ENCODE data around the gene LSM7.
A peak's percentile ranks its signal among the peaks of the same experiment; 100 is the strongest.
"Not testable (repeated sequence)": the region's sequence is repeated elsewhere in the genome, so short reads cannot be mapped to it uniquely, and the experiment has no call there.

Gene LSM7

DNA sequence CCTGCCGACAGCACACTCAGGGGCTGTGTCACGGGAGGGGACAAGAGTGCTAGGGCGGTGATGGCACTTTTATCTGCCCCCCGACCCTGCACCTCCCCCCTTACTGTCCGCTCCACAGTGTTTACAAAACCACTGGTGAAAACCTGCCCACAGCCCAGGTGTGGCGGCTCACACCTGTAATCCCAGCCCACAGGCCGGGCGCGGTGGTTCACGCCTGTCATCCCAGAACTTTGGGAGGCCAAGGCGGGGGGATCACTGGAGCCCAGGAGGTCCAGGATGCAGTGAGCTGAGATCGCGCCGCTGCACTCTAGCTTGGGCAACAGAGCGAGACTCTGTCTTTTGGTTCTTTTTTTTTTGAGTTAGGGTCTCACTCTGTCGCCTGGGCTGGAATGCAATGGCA, 32.2 kb downstream of the LSM7 start:
- DNase-seq, result no peak

DNA sequence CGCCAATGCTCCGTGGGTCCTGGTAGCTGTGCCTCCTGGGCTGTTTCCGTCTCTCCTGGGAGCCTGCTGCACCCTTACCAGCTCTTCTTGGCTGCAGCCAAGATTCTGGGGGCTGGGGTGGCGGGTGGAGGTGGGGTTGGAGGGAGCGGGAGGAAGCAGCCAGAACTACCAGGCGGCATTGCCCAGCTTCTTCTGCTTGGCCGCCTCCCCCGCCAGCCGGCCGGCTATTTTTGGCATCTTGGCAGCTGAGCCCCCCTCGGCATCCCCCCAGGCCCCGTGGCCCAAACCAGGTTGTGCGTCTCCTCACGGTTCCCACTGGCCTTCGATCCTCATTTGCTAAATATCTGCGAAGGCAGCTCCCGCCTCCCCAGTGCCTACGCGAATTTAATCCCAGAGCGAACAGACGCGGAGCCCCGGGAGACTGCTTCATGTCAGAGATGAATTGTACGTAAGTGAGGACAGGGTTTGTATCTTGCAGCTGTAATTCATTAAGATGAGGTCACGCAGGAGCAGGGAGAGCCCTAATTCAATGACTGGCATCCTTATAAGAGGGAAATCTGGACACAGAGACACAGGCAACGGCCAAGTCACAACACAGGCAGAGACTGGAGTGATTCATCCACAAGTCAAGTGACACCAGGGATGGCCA, 33.6 kb downstream of the LSM7 start:
- DNase-seq, result peak; percentile 11 to 47

DNA sequence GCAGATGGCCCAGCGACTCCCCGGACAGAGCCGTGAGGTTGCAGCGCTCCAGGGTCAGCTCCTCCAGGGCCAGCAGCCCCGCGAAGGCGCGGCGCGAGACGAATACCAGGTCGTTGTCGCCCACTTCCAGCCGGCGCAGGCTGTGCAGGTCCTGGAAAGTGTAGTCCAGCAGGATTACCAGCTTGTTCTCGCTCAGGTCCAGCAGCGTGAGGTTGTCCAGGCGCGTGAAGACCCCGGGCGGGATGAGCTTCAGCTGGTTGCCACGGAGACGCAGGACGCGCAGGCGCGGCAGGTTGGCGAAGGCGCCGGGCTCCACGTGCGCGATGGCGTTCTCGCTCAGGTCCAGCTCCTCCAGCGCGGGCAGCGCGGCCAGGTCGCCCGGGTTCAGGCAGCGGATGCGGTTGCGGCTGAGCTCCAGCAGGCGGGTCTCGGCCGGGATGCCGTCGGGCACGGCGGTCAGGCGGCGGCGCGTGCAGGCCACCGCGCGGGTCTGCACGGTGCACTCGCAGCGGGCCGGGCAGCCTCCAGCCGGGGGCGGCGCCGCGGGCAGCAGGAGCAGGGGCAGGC, 37.1 kb downstream of the LSM7 start:
- no peak for DNase-seq

DNA sequence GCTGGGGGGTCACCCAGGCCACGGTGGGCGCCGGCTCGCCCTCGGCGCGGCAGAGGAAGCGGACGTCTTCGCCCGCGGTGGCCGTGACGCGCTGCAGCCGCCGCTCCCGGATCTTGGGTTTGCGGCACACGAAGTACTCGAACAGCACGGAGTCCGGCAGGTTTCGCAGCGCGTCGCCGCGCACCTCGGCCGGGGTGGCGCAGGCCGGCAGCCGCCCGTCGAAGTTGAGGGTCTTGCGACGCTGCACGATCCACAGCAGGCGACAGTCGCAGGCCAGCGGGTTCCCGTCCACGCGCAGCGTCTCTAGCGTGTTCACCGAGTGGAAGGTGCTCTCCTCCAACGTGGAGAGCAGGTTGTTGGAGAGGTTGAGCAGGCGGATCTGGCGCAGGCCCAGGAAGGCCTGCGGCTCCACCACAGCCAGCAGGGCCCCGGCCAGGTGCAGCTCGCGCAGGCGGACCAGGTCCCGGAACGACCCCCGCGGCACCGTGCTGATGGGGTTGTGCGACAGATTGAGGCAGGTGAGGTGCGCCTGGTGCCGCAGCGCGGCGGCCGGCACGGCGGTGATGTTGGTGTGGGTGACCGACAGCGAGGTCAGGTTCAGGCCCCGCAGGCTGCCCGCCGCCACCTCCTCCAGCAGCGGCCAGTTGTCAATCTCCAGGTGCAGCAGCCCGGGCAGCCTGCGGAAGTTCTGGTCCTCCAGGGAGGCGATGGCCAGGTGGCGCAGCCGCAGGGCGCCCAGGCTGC, 37.8 kb downstream of the LSM7 start:
- no peak for DNase-seq

DNA sequence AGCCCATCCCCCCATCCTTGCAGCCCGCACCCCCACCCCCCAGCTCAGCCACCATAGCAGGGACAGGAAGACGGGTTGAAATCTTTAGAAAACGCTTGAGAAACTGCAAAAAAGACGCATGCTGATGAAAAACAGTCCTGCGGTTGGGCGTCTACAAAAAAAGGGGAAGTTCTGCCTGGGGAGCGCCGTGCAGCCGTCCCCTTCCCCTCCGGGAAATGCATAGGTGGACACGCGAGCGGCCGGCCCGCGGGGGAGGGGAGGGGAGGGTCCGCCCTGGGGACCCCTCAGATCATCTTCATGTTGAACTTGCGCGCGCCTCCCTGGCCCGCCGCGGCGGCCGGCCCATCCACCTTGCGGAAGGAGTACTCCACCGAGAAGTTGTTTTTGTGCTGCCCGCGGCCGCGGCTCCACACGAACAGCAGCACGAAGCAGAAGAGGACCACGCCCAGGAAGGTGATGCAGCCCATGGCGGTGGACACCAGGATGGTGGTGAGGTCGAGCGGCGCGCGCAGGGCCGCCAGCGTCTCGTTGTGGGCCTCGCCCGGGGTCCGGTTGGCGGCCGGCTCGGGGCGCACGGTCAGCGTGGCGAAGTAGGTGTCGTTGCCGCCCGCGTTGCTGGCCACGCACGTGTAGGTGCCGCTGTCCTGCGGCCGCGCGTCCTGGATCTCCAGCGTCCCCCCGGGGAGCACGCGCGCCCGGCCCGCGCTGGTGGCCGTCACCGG, 38.5 kb downstream of the LSM7 start:
- no peak for DNase-seq

DNA sequence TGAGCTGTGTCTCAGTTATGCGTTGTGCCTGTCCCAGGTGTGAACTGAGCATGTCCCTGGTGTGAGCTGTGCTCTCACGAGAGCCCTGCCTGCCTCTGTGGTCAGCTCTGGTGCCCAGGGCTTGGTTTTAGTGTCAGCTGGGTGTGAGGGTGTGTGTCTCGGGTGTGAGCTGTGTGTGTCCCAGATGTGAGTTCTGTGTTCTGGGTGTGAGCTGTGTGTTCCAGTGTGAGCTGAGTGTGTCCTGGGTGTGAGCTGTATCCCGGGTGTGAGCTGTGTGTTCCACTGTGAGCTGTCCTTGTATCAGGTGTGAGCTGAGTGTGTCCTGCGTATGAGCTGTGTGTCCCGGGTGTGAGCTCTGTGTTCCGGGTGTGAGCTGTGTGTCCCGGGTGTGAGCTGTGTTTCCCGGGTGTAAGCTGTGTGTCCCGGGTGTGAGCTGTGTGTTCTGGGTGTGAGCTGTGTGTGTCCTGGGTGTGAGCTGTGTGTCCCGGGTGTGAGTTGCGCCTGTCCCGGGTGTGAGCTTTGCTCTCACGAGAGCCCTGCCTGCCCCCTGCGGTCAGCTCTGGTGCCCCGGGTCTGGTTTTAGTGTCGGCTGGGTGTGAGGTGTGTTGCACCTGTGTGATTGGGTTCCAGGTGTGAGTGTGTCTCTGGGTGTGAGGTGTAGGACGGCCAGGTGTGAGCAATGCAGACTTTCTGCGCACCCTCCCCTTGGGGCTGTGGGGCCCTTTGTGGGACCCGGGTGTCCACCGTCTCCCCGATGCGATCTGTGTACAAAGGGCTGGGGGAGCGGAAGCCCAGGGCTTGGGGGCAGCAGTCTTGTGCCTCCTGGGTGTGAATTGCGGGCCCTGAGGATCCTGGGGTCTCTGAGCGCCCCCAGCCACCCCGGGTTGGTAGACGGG, 39.3 kb downstream of the LSM7 start:
- DNase-seq, result no peak

DNA sequence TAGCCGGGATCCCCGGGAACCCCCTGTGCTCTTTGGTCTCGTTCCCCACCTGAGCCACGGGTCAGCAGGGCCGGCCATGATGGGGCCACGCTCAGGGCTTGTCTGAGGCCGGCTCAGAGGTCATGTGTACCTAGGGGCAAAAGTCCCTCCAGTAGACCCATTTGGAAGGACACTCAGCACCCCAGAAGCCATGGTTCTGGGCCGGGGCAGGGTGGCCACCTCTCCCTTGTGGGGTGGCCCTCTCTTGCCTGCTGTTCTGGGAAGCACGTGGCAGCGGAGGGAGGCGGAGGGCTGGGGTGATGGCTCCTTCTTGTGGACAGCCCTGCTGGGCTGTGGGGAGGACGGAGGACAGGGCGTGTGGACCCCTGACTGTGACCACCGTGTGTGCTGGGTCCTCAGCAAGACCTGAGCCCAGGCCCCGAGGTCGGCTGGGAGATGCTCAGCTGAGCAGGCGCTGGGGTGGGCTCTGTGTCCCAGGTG, 40.0 kb downstream of the LSM7 start:
- no peak for DNase-seq

DNA sequence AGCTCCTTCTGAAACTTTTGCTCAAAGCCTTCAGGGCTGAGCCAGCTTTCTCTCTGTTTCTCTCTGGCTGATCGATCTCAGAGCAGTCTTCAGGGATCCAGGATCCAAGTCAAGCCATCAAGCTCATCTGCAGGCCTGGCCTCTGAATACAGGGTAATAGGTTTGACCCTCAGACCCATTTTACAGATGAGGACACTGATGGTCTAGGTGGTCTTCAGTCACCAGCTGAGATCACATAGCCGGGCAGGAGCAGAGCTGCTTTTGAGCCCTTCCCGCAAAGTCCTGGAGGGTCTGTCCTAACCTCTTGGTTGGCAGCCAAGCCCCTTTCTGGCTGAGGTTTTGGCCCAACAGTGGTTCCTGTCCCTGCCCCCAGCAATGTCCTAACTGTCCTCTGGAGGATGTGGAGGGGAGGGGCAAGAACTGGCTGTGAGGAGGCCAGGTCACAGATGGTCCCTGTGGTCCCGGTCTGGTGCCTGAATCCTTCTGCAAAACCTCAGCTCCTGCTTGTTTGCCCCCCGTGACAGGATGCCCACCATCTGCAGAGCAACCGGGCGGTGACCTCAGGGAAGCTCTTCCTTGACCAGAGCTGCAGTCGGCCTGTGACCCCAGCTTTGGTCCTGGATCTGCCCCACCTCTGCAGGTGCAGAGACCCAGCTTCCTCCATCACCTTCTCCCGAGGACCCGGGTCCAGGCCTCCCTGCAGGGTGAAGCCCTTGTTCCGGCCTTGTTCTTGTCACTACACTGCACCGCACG, 40.6 kb downstream of the LSM7 start:
- no peak for DNase-seq

DNA sequence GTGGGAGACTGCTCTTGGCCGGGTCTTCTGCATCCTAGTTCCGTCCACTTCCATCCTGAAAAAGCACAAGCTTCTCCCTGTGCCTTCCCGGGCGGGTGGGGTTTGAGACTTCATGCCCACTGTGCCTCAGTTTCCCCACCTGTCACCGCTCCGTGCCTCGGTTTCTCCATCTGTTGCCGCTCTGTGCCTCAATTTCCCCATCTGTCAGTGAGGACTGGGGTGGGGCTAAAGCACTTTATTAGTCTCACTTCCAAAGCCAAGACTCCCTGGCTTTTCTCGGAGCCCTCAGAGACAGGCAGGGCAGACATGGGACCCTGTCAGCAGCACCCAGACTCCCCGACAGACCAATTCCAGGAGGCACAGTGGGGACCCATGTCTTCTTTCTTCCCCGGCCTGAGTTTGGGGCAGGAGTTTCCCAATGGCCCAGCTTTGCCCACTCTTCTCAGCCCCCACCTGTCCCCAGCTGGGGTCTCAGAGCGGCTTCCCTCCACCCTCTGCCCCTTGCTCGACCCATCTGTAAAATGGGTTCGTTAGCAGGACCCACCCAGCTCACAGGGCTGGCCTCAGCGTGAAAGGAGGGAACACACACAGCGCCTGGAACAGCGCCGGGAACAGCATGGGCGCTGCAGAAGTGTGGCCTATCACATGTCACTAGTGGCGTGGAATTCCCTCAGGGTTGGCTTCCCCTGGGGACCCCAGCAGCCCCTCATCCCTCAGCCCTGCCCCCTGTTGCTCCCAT, 41.8 kb downstream of the LSM7 start:
- no peak for DNase-seq

DNA sequence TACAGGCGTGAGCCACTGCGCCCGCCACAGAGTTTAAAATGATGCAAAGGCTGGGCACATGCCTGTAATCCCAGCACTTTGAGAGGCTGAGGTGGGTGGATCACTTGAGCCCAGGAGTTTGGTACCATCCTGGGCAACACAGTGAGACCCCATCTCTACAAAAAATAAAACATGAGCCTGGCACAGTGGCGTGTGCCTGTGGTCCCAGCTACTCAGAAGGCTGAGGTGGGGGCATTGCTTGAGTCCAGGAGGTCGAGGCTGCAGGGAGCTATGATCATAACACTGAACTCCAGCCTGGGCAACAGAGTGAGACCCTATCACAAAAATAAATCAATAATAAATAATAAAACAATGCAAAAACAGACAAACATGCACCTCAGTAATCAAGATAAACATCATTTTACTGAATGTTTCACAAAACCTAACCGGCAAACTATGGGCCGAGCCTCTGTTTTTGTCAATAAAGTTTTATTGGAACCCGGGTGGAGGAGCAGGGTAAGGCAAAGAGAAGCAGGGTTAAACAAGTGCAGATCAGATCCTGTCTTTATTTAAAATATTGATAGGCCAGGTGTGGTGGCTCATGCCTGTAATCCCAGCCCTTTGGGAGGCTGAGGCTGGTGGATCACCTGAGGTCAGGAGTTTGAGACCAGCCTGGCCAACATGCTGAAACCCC, 44.4 kb downstream of the LSM7 start:
- no peak for DNase-seq

DNA sequence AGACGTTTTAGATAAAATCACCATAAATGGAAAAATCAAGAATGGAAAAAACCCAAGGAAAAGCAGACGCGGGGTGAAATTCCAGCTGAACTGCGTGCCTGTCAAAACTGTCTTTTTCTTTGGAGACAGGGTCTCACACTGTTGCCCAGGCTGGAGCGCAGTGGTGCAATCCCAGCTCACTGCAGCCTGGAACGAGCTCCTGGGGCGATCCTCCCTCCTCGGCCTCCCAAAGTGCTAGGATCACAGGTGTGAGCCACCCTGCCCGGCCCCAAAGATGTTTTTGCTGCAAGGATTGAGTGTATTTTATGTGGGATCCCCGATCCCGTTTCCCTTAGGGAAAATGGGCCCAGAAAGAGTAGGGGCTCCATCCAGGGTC, 45.5 kb downstream of the LSM7 start:
- DNase-seq, result no peak

DNA sequence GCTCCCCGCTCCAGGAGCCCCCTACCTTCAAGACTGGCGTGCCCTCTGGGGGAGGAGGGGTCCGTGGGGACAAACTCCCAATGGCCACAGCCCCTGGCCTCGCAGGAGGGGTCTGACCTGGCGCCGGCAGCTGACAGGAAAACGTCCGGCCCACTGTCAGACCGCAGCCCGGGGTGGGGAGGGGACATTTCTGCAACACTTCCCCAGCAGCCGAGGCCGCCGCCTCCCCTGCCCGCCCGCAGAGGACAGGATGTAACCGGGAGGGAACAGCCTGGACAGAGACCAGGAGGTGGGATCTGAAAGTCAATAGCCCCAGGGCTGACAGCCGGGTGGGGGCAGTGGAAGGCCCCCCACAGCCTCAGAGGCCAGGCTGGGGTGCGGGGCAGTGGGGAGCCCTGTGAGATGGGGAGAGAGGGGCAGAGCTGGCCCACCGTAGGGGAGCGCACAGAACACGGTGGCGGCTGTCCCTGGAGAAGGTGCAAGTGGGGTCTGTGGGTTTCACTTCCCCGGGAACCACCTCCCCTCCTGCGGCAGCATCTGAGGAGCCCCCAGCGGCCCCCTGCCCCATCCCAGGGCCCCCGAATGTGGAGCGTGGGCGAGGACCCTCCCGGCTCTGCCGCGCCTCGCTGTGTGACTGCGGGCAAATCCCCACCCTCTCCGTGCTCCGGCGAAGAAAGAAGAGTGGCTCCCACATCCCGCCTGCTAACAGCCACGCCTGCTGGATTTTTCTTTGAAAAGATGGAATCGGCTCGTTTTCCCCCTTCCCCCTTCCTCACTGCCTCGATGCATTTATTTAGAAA, 46.1 kb downstream of the LSM7 start, which contains the start of gene PEAK3:
PEAK3 (minus strand) TSS at position 114 of the 800 bp plus-strand sequence. CDS start 1,244 bp downstream, outside the sequence.
- peak in 1 of 2 donors; percentile 36 for DNase-seq

DNA sequence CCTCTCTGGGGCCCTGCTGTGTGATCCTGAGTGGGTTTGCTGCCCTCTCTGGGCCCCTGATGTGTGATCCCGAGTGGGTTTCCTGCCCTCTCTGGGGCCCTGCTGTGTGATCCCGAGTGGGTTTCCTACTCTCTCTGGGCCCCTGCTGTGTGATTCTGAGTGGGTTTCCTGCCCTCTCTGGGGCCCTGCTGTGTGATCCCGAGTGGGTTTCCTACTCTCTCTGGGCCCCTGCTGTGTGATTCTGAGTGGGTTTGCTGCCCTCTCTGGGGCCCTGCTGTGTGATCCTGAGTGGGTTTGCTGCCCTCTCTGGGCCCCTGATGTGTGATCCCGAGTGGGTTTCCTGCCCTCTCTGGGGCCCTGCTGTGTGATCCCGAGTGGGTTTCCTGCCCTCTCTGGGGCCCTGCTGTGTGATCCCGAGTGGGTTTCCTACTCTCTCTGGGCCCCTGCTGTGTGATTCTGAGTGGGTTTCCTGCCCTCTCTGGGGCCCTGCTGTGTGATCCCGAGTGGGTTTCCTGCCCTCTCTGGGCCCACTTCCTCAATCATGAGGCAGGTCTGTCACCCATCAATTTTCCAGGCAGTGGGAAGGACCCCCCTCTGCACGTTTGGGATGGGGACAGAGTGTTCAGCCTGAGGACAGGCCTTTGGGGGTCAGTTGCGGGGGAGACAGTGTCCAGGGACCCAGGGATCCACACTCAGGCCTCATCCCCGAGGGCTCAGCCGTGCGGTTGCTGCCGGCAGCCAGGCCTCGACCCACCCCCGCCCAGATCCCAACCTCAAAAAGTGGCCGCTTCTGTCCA, 46.9 kb downstream of the LSM7 start:
- not testable (repeated sequence) for DNase-seq

DNA sequence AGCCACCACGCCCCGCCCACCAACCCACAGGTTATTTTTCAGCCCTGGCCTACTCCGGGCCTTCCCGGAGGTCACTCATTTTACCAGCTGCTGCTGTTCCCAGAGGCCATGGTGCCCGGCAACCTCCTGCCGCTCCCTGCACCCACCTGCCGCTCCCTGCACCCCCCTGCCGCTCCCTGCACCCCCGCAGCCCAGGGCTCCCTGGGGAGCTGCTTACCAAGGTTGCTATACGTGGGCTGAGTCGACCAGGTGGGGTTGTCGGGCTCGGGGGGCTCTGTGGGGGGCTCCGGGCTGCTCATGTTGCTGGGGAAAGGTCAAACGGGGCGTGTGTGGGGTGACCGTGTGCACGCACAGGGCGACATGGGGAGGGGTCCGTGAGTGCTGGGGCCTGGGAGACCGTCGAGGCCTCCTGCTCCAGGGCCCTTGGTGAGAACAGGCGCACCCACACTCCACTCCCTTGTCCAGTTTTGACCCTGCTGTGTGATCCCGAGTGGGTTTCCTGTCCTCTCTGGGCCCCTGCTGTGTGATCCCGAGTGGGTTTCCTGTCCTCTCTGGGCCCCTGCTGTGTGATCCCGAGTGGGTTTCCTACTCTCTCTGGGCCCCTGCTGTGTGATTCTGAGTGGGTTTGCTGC, 47.6 kb downstream of the LSM7 start:
- DNase-seq, result no peak

DNA sequence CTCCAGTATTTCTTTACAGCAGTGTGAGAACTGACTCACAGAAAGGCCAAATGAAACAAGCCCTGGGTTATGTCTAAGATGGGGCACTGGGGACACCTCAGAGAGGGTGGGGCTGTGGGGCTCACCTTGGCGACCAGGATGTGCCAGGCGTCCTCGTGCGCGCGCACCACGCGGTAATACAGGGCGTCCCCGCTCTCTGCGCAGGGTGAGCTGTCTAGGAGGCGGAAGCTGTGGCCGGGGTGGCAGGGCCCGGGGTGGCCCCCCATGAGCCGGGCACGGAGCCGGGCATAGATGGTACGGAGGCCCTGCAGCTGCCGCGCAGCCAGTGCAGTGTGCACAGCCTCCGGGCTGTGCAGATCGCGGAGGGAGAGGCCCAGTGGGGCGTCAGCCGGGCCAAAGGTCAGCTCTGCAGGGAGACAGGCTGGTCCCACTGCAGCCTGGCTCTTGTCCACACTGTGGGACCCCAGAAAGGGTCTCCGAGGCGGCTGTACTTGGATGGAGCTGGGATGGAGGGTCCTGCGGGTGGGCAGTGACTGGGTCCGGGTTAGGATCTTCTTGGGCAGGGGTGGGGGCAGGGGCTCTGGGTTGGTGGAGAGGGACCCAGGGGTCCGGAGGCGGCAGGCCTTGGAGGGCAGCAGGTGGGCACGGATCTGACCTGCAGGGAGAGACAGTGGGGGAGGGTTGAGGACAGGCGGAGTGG, 49.8 kb downstream of the LSM7 start:
- no peak for DNase-seq

DNA sequence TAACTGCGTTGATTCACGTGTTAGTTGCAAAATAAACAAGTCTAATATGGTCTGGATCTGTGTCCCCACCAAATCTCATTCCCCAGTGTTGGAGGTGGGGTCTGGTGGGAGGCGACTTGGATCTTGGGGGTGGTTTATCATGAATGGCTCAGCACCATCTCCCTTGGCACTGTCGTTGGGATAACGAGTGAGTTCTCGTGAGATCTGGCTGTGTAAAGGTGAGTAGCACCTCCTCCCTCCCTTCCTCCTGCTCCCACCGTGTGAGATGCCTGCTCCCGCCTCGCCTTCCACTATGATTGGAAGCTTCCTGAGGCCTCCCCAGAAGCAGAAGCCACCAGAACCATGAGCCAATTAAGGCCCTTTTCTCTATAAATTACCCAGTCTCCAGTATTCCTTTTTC, 51.2 kb downstream of the LSM7 start:
- no peak for DNase-seq

DNA sequence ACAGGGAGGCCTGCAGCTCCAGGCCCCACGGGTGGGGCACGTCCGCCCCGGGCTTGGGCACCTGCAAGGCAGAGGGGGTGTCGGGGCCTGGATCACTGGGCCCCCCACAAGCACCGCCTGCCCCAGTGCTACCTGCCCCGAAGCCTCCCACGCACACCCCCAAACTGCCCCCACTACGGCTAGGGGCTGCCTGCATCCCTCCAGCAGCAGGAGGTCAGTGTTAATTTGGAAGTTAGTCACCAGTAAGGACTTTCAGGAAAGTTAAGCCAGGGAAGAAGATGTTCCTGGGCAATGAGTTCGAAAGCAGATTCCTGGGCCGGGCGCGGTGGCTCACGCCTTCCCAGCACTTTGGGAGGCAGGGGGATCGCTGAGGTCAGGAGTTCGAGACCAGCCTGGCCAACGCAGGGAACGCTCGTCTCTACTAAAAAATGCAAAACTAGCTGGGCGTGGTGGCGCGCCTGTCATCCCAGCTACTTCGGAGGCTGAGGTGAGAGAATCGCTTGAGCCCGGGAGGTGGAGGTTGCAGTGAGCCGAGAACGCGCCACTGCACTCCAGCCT, 51.9 kb downstream of the LSM7 start:
- DNase-seq, result no peak
